Esophagus muscularis mucosa (tissue), 4 donors: ENCODE data around the gene RPL26.

Experiments
- CTCF ChIP-seq, 3 experiments: fragments of 200-600 bp in 2 of 3; fragments of 450-650 bp in 1 of 3; sonication (generic) in 2 of 3; IDR thresholded peaks; one replicate each; pipeline ENCODE4 v1.5.1; 2017 to 2019; ENCODE audit warnings: antibody characterized with exemption in 3 of 3, mild to moderate bottlenecking in 2 of 3, moderate library complexity in 1 of 3
- EP300 ChIP-seq: sonication (generic); formaldehyde crosslinking; IDR thresholded peaks from one replicate; pipeline ENCODE4 v1.6.1; 2017; ENCODE audit warnings: antibody characterized with exemption
- POLR2A ChIP-seq: fragments of 450-650 bp; IDR thresholded peaks from one replicate; pipeline ENCODE4 v1.6.1; 2017; ENCODE audit warnings: antibody characterized with exemption, moderate library complexity, mild to moderate bottlenecking, low read depth
- POLR2AphosphoS5 ChIP-seq, 2 donors: sonication (generic); formaldehyde crosslinking; IDR thresholded peaks; one replicate each; pipeline ENCODE4 v1.6.1; 2017; ENCODE audit warnings: antibody characterized with exemption in 2 of 2

GRCh38 chr17:8426094-8426720 is 43.2 kb upstream of the RPL26 start:
- no peak for TF ChIP-seq CTCF (IDR thresholded peaks at IDR 0.05)
- TF ChIP-seq POLR2A, result no peak
- no peak for TF ChIP-seq EP300
- TF ChIP-seq POLR2AphosphoS5 (IDR thresholded peaks at IDR 0.05), result no peak
